LNCAP (cell line): Measurements from ENCODE around the gene RAB11FIP3.

Experiments
- TF ChIP-seq, protein P1 (sequence below): fragments of 450-650 bp; IDR thresholded peaks from 2 replicates; pipeline ENCODE4 v1.5.1; 2017; ENCODE audit warnings: mild to moderate bottlenecking

Gene RAB11FIP3

GRCh38 chr16:534856-535445 is 109.5 kb downstream of the RAB11FIP3 start:
- TF ChIP-seq, protein P1, sequence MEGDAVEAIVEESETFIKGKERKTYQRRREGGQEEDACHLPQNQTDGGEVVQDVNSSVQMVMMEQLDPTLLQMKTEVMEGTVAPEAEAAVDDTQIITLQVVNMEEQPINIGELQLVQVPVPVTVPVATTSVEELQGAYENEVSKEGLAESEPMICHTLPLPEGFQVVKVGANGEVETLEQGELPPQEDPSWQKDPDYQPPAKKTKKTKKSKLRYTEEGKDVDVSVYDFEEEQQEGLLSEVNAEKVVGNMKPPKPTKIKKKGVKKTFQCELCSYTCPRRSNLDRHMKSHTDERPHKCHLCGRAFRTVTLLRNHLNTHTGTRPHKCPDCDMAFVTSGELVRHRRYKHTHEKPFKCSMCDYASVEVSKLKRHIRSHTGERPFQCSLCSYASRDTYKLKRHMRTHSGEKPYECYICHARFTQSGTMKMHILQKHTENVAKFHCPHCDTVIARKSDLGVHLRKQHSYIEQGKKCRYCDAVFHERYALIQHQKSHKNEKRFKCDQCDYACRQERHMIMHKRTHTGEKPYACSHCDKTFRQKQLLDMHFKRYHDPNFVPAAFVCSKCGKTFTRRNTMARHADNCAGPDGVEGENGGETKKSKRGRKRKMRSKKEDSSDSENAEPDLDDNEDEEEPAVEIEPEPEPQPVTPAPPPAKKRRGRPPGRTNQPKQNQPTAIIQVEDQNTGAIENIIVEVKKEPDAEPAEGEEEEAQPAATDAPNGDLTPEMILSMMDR = no peak

DNA sequence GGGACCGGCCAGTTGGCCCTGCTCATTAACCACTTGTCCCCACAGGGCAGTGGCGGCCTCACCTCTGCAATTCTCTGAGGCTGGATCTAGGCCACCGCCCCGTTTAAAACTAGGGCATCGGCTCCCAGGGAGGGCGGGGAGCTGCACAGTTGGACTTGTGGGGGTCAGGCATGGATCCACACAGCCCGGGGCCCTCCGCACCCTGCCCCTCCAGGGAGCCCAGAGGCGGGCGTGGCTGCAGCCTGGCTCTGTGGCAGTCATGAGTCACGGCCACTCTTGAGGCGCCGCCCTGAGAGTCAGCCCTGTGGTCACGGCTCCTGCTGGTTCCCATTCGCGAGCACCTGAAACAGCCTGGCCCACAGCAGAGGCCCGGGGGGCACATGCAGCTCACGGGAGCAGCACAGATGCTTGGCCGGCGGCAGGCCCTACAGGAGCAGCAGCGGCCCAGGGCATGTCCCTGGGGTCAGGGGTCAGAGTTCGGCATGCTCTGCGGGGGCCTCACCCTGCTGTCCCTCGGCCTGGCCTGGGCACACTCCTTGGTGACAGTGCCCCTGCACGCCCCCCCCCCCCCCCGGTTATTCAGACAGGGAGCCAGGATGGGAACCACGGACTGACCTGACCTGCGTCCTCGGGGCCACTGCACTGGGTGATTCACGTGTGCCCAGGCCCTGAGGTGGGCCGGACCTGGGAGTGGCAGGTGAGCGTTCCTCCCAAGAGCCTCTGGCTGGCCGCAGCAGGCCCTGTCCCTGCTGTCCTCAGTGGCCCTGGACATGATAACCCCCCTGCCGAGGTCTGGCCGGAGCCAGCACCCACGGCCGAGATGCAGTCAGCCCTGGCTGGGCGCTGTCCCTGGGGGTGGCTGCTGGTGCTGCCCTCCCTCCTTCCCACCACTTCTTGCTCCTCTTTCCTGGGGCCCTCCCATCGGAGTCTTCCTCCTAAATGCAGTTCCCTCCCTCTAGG is 110.3 kb downstream of the RAB11FIP3 start:
- TF ChIP-seq, protein P1 = no peak

GRCh38 chr16:536746-537145 is 111.3 kb downstream of the RAB11FIP3 start:
- TF ChIP-seq, protein P1 = no peak

GRCh38 chr16:537415-538335 is 112.2 kb downstream of the RAB11FIP3 start:
- TF ChIP-seq, protein P1 = 0 out of 2 replicates have a peak, but pooled peaks have one; percentile 17

DNA sequence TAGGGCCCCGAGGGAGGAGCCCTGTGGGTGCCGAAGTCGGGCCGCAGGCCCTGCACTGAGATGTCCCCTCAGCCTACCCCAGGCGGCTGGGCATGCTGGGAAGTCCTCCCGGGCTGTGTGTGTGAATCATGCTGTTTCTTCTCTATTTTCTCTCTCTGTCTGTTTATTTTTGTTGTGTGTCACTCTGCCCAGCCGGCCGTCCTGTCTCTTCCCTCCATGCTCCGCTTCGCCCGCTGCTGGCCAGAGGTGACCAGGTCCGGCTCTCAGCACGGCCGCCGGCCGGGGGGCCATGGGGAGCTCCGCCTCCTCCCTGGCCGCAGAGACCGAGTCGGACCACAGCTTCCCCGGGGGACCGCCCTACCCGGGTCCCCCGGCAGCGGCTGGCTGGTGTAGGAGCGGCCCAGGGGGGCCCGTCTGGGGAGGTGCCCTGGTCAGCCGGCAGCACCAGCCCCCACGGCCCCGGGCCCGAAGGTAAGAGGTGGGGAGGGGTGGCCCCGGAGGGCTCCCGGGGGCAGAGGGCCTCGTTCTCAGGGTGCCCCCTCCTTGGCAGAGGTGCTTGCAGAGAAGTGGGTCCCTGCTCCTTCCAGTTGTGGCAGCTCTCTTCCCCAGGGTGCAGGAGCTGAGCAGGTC is 114.6 kb downstream of the RAB11FIP3 start:
- TF ChIP-seq, protein P1 = no peak

DNA sequence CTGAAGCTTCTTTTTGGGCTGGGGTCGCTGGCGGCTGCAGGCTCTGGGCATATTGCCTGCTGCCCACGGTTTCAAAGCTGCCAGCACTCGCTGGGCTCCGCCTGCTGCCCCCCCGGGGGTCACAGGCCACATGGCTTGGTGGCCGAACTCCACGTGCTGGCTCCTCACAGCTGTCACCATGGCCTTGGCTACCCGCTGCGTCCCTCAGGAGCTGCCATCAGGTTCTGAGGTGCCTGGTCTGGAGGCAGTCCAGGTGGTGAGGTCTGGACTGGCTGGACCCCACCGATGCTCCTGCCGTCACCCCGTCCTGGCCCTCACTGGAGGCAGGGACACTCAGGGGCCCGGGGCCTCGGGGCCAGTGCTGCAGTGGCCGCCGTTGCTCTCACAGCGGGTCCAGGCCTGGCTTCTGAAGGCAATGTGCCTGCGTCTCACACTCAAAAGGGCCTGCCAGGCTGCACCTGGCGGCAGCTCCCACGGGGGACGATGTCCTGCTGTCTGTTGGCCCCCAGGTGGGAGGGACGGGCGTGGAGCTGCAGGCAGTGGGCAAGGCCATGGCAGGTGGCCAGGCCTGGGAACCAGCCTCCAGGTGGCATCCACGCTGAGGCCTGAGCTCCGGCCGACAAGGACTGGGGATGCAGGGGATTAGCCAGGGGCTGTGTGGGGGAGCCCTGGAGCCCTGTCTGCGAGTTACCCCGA is 115.3 kb downstream of the RAB11FIP3 start:
- TF ChIP-seq, protein P1 = no peak
